Ectodermal cell (in vitro differentiated cells): Measurements from ENCODE around the gene MND1.
"Not testable (repeated sequence)": the region's sequence is repeated elsewhere in the genome, so short reads cannot be mapped to it uniquely, and the experiment has no call there.

Source experiments
- H3K27ac ChIP-seq: 2 replicates; pipeline ENCODE4 v1.7.0; 2013; ENCODE audit warnings: mild to moderate bottlenecking, low read depth, low read length; ENCODE audit not compliant: insufficient read depth, poor library complexity, severe bottlenecking
- H3K27me3 ChIP-seq: 2 replicates; pipeline ENCODE4 v1.7.0; 2013; ENCODE audit warnings: mild to moderate bottlenecking, low read length; ENCODE audit not compliant: insufficient read depth, control insufficient read depth, poor library complexity, severe bottlenecking
- H3K36me3 ChIP-seq: one replicate; pipeline ENCODE4 v1.7.0; 2013; ENCODE audit warnings: low read length; ENCODE audit not compliant: control insufficient read depth, insufficient read depth
- H3K4me1 ChIP-seq: one replicate; pipeline ENCODE4 v1.7.0; 2013; ENCODE audit warnings: low read length; ENCODE audit not compliant: control insufficient read depth, insufficient read depth
- H3K4me3 ChIP-seq: 2 replicates; pipeline ENCODE4 v1.7.0; 2013; ENCODE audit warnings: low read depth, low read length, control low read depth; ENCODE audit not compliant: insufficient read depth
- H3K9me3 ChIP-seq: 2 replicates; pipeline ENCODE4 v1.7.0; 2013; ENCODE audit warnings: mild to moderate bottlenecking, low read length, moderate library complexity; ENCODE audit not compliant: control insufficient read depth
- WGBS, 2 experiments: methylation state at CpG; one replicate each; pipeline ENCODE4 v1.1.7; 2013; ENCODE audit warnings: missing lambda C conversion rate in 2 of 2; 5-methylcytosine and 5-hydroxymethylcytosine counted together

Gene MND1

DNA sequence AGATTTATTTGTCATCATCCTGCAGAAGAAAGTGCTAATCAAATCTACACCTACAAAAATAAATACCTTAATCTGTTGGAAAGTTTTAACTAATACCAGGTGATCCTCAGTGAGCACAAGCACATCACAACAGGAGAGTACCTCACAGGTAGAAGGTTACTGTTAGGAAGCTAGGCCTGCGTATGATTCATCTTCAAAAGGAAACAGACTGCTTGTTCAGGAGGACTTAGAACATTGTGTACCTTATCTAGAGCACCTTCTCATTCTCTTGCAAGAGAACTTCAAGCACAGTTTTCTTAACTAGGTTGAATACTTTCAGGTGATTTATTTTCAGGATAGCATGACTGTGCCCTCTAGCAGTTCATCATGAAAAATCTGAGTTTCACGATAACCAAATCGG lies 54.2 kb downstream of the MND1 start:
- H3K4me3 ChIP-seq, result no peak overlapping the region
- 93% methylated on average over 3 of the region's 3 CpGs for WGBS, 2 experiments
- no peak overlapping the region for H3K27ac ChIP-seq
- H3K36me3 ChIP-seq, result no peaks in the 10 kb centered on the region
- H3K4me1 ChIP-seq, result no peaks in the 10 kb centered on the region
- H3K9me3 ChIP-seq, result no peaks in the 10 kb centered on the region
- no peaks in the 10 kb centered on the region for H3K27me3 ChIP-seq

DNA sequence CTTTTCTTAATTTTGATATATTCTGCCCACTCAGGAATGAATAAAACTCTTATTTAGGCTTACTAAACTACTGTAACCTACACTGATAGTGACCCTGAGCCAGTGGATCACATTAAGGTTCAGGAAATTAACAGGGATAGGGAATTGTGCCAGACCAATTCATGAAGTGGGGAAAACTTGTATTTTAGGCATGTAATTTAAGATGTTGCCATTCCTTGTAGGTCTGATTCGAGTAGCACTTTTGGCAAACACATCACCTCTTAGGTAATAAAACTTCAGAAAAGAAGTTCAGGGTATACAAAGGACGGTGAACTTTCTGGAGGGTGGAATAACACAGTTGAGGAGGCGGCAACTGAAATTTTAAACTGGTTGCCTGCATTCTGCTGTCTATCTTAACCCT lies 54.9 kb downstream of the MND1 start:
- Histone ChIP-seq H3K36me3 (no peaks in the 10 kb centered on the region), H3K27ac (no peak overlapping the region), H3K9me3 (no peaks in the 10 kb centered on the region), H3K27me3 (no peaks in the 10 kb centered on the region), H3K4me3 (no peak overlapping the region), H3K4me1 (no peaks in the 10 kb centered on the region)
- 97 to 98% methylated on average over 2 to 3 of the region's 3 CpGs for WGBS, 2 experiments

DNA sequence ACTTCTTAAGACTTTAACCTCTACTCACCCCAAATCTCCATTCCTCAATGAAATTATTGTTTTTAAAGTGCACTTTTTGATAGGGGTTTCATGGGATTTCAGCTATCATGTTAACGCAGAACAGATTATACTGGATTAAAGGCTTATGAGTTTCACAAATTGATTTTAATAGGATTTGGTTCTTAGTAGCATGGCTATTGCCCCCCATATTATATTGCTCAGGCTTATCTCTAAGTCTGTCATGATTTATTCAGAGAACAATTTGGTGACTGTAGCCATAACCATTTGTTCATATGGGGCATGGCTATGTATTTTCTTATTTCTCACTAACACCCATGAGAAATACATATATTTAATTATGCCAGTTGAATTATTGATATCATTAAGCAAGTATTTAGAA lies 57.0 kb downstream of the MND1 start:
- Histone ChIP-seq H3K27ac (no peak overlapping the region), H3K36me3 (no peaks in the 10 kb centered on the region)
- 97 to 100% methylated on average over 1 of the region's 1 CpG for WGBS, 2 experiments

DNA sequence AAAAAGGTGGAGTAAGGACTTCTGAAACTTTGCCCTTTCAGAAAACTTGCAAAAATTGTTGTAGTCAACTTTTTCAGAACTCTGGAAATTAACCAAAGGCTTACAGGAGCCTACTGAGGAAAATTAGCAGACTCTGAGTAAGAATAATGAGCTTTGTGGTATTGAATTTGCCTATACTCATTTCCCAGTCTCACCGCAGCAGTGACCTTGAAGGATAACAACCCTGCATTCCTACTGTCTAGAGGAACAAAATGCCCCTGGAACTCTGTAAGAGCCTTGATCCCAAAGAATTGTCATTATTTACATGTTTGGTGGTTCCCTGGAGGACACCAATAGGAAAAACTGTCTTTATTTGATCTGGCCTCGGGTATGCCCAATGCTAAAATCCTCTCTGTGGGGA lies 57.9 kb downstream of the MND1 start:
- no peaks in the 10 kb centered on the region for H3K9me3 ChIP-seq
- H3K36me3 ChIP-seq, result no peaks in the 10 kb centered on the region
- H3K4me1 ChIP-seq, result no peaks in the 10 kb centered on the region
- 85 to 100% methylated on average over 1 to 2 of the region's 2 CpGs for WGBS, 2 experiments
- H3K27ac ChIP-seq, result no peak overlapping the region
- no peaks in the 10 kb centered on the region for H3K27me3 ChIP-seq
- no peak overlapping the region for H3K4me3 ChIP-seq

More for the DNA sequence above, 57.0 kb downstream of the MND1 start:
- no peaks in the 10 kb centered on the region for H3K27me3 ChIP-seq
- H3K4me1 ChIP-seq, result no peaks in the 10 kb centered on the region
- H3K4me3 ChIP-seq, result no peak overlapping the region
- no peaks in the 10 kb centered on the region for H3K9me3 ChIP-seq

DNA sequence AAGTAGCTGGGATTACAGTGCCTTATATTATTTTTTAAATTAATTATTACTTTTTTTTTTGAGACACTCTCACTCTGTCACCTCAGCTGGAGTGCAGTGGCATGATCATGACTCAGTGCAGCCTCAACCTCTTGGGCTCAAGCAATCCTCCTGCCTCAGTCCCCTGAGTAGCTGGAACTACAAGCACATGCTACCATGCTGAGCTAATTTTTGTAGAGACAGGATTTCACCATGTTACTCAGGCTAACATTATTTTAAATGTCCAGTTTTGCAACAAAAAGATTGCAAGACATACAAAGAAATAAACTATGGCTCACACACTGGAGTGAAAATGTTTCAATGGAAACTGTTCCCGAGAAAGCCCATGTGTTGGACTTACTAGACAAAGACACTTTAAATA lies 59.2 kb downstream of the MND1 start:
- H3K27ac ChIP-seq, result no peak overlapping the region

DNA sequence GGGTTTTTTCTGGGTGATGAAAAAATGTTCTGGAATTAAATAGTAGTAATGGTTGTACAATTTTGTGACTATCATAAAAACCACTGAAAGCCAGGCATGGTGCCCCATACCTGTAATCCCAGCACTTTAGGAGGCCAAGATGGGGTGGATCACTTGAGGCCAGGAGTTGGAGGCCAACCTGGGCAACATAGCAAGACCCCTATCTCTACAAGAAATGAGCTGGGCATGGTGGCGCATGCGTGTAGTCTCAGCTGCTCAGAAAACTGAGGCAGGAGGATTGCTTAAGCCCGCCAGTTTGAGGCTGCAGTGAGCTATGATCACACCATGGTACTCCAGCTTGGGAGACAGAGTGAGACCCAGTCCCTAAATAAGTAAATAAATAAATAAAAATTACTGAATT lies 63.4 kb downstream of the MND1 start:
- no peak overlapping the region for H3K27ac ChIP-seq
- H3K4me1 ChIP-seq, result no peaks in the 10 kb centered on the region
- no peaks in the 10 kb centered on the region for H3K36me3 ChIP-seq
- no peak overlapping the region for H3K4me3 ChIP-seq
- no peaks in the 10 kb centered on the region for H3K27me3 ChIP-seq
- WGBS, 2 experiments, result 91 to 96% methylated on average over 3 of the region's 3 CpGs
- H3K9me3 ChIP-seq, result no peaks in the 10 kb centered on the region

More for the DNA sequence above, 59.2 kb downstream of the MND1 start:
- Histone ChIP-seq H3K27me3 (no peaks in the 10 kb centered on the region), H3K4me1 (no peaks in the 10 kb centered on the region), H3K4me3 (no peak overlapping the region), H3K9me3 (no peaks in the 10 kb centered on the region), H3K36me3 (no peaks in the 10 kb centered on the region)
- WGBS, 2 experiments, result 86% methylated on average over 1 of the region's 1 CpG; no CpG with 5 or more reads in 1 of the 2 experiments

DNA sequence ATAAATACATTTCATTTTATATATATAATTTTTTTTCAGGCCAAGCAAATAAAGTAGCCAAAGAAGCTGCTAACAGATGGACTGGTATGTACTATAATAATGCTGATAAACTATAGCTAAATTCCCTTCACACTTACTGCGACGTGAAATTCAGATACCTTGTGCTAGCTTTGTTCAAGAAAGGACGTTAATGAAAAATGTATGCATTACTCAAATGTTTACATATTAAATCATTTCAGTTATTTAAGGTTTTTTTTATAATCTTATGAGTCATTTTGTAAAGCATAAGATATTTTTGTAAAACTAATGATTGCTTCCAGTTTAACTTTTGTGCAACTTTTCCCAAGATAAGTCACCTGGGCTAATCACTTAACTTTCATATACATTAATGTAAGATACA lies 64.4 kb downstream of the MND1 start:
- WGBS, 2 experiments, result no CpG with 5 or more reads among the region's 3 CpGs

DNA sequence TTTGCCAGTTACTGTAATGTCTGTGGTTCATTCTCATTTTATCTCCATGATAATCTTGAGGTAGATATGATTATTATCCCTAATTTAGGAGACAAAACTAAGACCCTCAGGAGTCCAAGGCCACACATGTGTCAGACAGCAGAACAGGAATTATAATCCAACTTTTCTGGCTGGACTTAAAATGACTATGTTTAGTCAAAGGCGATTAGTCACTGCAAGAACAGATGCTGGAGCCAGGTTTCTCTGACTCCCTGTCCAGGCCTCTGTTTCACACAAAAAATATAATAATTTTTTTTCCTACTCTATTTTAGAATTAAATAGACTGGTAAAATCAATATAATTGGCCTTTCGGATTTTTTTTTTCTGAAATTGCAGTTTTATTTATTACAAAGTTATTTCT lies 64.9 kb downstream of the MND1 start:
- 88 to 94% methylated on average over 1 to 2 of the region's 2 CpGs for WGBS, 2 experiments
- Histone ChIP-seq H3K36me3 (no peaks in the 10 kb centered on the region), H3K9me3 (no peaks in the 10 kb centered on the region), H3K4me3 (no peak overlapping the region), H3K27ac (no peak overlapping the region), H3K27me3 (no peaks in the 10 kb centered on the region), H3K4me1 (no peaks in the 10 kb centered on the region)

More for the DNA sequence above, 64.4 kb downstream of the MND1 start:
- Histone ChIP-seq H3K4me1 (no peaks in the 10 kb centered on the region), H3K36me3 (no peaks in the 10 kb centered on the region), H3K27me3 (no peaks in the 10 kb centered on the region), H3K4me3 (no peak overlapping the region), H3K9me3 (no peaks in the 10 kb centered on the region), H3K27ac (no peak overlapping the region)

DNA sequence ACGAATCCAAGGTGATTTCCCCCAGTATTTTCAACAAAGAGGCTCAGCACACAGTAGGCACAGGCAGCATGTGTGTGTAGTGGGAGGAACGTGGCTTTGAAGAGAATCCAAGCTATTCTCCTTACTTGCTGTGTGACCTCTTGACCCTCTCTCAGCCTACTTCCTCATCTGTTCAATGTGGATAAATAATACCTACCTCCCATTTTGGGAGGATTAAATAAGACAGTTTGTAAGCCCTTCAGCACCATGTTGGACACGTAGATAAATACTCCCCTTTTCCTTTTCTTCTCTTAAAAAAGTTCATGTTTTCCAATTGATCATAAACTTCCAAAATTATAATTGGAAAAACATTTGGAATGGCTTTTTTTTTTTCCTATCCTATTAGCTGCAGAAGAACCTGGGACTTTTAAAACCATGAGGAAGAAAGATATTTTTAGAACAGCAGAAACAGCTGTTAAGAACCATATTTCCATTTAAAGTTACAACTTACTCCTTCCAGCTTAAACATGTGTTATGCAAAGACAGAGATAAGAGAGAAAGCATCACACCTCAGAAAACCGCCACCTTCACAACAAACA lies 65.5 kb downstream of the MND1 start:
- Histone ChIP-seq H3K27ac (no peak overlapping the region), H3K4me1 (no peaks in the 10 kb centered on the region), H3K4me3 (no peak overlapping the region), H3K9me3 (no peaks in the 10 kb centered on the region), H3K36me3 (no peaks in the 10 kb centered on the region), H3K27me3 (no peaks in the 10 kb centered on the region)
- WGBS, 2 experiments, result 72 to 79% methylated on average over 1 to 4 of the region's 4 CpGs

DNA sequence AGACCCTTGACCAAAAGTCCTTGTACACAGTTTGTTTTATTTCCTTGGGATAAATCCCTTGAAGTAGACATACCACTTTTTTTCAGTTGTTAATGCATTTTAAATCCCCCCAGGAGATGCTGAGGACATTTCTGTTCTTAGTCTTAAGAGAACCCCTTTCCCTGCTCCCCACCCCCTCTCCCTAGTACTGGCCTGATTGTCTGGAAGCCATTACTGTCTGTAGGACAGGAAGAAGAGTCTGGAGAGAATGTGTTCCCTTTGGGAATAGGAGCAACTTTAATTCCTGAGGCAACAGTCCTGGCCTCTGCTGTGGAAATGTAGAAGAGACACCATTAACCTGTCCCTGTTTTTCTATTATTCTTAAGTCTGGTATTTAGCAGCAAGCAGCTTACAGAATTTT lies 69.4 kb downstream of the MND1 start:
- Histone ChIP-seq H3K27me3 (no peaks in the 10 kb centered on the region), H3K4me3 (no peak overlapping the region), H3K27ac (peak overlapping the region; percentile 2), H3K4me1 (no peaks in the 10 kb centered on the region), H3K36me3 (no peaks in the 10 kb centered on the region), H3K9me3 (no peaks in the 10 kb centered on the region)

DNA sequence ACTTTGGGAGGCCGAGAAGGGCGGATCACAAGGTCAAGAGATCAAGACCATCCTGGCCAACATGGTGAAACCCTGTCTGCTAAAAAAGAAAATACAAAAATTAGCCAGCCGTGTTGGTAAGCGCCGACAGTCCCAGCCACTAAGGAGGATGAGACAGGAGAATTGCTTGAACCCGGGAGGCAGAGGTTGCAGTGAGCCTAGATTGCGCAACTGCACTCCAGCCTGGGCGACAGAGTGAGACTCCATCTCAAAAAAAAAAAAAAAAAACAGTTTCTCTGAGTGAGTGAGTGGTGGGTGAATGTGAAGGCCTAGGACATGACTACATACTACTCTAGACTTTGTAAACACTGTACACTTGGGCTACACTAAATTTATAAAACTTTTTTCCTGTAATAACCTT lies 72.0 kb downstream of the MND1 start:
- not testable (repeated sequence) for H3K27ac ChIP-seq, H3K27me3 ChIP-seq, H3K4me1 ChIP-seq, H3K9me3 ChIP-seq, H3K4me3 ChIP-seq, H3K36me3 ChIP-seq
- 80 to 82% methylated on average over 7 to 8 of the region's 8 CpGs for WGBS, 2 experiments
